ENCODE data around the gene PIAS4. TPM values are rescaled to one million over a fixed set of nuclear protein-coding genes. Genes with fewer than 3 reads are reported as not detected.

PIAS4 gene
- total and polyA plus RNA-seq, 9 of the 15 experiments (the other 6 are each of a cell fraction or from before 2014, with no cell fraction given) = 0.27 to 34.9 (median 14.4) TPM

DNA sequence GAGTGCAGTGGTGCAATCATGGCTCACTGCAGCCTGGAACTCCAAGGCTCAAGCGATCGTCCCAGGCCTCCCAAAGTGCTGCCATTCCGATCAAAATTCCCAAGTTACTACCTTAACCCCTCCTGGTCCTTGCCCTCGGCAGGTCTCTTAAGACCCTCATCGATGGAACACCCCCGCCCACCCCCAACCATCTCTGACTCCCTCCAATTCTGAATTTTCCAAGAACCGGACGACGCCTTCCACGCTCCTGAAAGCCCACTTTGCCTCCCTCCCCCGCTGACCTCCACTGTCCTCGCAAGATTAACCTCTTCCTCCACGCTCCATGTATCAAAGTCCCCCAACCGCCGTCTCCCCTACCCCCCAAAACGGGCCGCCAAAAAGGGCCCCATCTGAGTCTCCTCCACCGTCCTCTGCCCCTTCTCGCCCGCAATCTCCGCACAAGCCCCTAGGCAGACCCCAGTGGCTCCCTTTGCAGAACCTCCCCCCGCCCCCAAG, 37.2 kb upstream of the PIAS4 start (continued):
- TF ChIP-seq CHD1 (IDR thresholded peaks at IDR 0.05; ENCODE audit: low read length) (peak; percentile 27), ESRRB (CRISPR knock-in tag; IDR thresholded peaks at IDR 0.05; ENCODE audit: borderline replicate concordance) (no peak), CSDE1 (IDR thresholded peaks at IDR 0.05) (no peak), SAP30 (IDR thresholded peaks at IDR 0.05; ENCODE audit: borderline replicate concordance, insufficient read depth, low read depth, low read length, poor library complexity, severe bottlenecking) (peak; percentile 4), ZNF316 (IDR thresholded peaks at IDR 0.05) (no peak), GABPB2 (CRISPR knock-in tag; conservative IDR thresholded peaks at IDR 0.05) (no peak), ZNF253 (CRISPR knock-in tag; conservative IDR thresholded peaks at IDR 0.05) (no peak), CEBPG (CRISPR knock-in tag; IDR thresholded peaks at IDR 0.05) (0 out of 2 replicates have a peak, but pooled peaks have one; percentile 43), CEBPG (tag; conservative IDR thresholded peaks at IDR 0.05 in 1 of 2, IDR thresholded peaks at IDR 0.05 in 1 of 2) (no peak), SAFB (IDR thresholded peaks at IDR 0.05; ENCODE audit: borderline replicate concordance, low read depth, low read length) (no peak), GTF2E2 (tag; IDR thresholded peaks at IDR 0.05) (peak; percentile 21; the same call in 1 of the 2 replicates), MCM5 (IDR thresholded peaks at IDR 0.05; ENCODE audit: low read depth) (no peak)
